Measurements from ENCODE around the gene CDC5L. TPM values are rescaled to one million over a fixed set of nuclear protein-coding genes. Genes with fewer than 3 reads are reported as not detected.

The CDC5L gene
- total RNA-seq, 4 donors from 2014 or later: 12.3 to 19.2 (median 13.9) TPM

DNA sequence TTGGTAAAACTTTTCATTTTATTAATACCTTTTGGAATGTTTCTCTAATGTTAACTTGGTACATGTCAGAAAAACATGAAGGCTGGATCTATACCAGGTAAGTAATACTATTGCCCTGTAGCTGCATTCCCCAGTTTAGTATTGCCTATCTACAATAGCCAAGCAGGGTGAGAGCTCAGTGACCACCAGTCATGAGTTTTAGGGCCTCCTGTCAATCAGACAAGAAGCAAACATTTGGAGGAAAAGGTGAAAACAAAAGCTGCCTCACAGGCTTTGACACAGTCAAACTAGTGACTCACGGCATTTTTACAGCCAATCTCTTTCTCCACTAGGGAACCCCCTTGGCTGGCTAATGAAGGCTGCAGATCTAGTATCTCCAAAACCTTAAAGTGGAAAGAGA is 9.5 kb upstream of the CDC5L start:
- no peak for DNase-seq (ENCODE audit: low spot score in 2 of 2)
- TF ChIP-seq CTCF (IDR thresholded peaks at IDR 0.05): no peak
- TF ChIP-seq POLR2A (IDR thresholded peaks at IDR 0.05): no peak
- intact Hi-C loops (cut with DNase I; ENCODE audit: low total_unique reads): no loop called here
- WGBS, 2 donors: 58 to 96% methylated on average over 1 of the region's 1 CpG
- H3K4me3 ChIP-seq (ENCODE audit: low read depth, poor library complexity, severe bottlenecking): no peak overlapping the region

- no peak for TF ChIP-seq POLR2A (IDR thresholded peaks at IDR 0.05)
- TF ChIP-seq CTCF (IDR thresholded peaks at IDR 0.05): no peak
- peak in 1 of 2 donors; percentile 43 for DNase-seq (ENCODE audit: low spot score in 2 of 2)
- H3K4me3 ChIP-seq (ENCODE audit: low read depth, poor library complexity, severe bottlenecking): no peak overlapping the region
- intact Hi-C loops (cut with DNase I; ENCODE audit: low total_unique reads): no loop called here
- WGBS, 2 donors: 58 to 71% methylated on average over 2 of the region's 2 CpGs
These were observed 5.8 kb upstream of the CDC5L start for GRCh38 chr6:44381739-44382138.

DNA sequence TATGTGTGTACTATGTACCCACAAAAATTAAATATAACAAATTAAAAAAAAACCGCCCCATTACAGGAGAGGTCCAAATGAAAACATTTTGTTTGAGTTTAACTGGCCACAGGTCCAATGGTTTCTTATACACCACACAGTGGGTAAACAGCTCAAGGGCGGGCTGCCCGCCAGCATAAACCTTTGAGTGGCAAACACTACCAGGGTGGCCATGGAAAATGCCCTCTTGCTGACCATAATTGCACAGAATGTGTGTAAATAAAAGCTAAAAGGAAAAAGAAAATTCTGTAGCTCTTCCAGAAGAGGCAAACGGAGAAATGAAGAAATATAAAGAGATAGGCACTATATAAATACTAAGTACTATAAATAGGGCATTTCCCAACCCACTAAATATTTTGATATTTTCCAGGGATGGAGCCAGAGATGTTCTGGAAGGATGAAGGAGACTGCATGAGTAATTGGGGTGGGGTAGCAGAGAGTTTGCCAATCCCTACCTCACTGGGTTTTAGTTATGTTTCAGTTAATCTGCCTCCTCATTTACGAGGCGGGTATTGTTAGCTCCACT is 1.1 kb upstream of the CDC5L start:
- TF ChIP-seq CTCF (IDR thresholded peaks at IDR 0.05) (no peak), POLR2A (IDR thresholded peaks at IDR 0.05) (no peak)
- H3K4me3 ChIP-seq (ENCODE audit: low read depth, poor library complexity, severe bottlenecking): no peak overlapping the region
- intact Hi-C loops (cut with DNase I; ENCODE audit: low total_unique reads): no loop called here
- WGBS, 2 donors: 51% methylated on average over 6 of the region's 6 CpGs
- DNase-seq (ENCODE audit: low spot score in 2 of 2): peak in 1 of 2 donors; percentile 63

GRCh38 chr6:44386929-44387345 is 569 bp upstream of the CDC5L start:
- intact Hi-C loops (cut with DNase I; ENCODE audit: low total_unique reads): no loop called here
- WGBS, 2 donors: 5 to 9% methylated on average over 8 of the region's 8 CpGs
- DNase-seq (ENCODE audit: low spot score in 2 of 2): no peak
- TF ChIP-seq POLR2A (IDR thresholded peaks at IDR 0.05) (no peak), CTCF (IDR thresholded peaks at IDR 0.05) (no peak)
- peak overlapping the region; percentile 69 for H3K4me3 ChIP-seq (ENCODE audit: low read depth, poor library complexity, severe bottlenecking)

DNA sequence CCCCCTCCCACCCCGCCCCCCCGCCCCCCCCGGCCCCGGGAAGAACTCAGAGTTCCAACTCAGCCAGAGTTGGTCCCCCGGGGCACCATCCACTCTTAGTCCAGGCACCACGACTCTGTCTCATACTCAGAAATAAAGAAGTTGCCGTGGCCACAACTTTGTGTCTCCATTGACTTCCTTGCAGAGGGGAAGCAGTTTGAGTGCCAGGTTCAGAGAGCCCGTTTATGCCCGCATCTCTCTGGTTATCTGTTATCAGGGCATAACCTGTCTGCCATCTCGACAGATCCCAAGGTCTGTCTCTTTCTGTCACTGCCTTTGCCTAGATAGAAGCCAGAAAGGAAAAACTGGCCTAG is 605 bp downstream of the CDC5L start:
- TF ChIP-seq CTCF (IDR thresholded peaks at IDR 0.05) (no peak), POLR2A (IDR thresholded peaks at IDR 0.05) (no peak)
- no peak for DNase-seq (ENCODE audit: low spot score in 2 of 2)
- H3K4me3 ChIP-seq (ENCODE audit: low read depth, poor library complexity, severe bottlenecking): peak overlapping the region; percentile 25
- intact Hi-C loops (cut with DNase I; ENCODE audit: low total_unique reads): no loop called here
- 0% methylated on average over 5 to 8 of the region's 10 CpGs for whole genome bisulfite sequencing, 2 donors

DNA sequence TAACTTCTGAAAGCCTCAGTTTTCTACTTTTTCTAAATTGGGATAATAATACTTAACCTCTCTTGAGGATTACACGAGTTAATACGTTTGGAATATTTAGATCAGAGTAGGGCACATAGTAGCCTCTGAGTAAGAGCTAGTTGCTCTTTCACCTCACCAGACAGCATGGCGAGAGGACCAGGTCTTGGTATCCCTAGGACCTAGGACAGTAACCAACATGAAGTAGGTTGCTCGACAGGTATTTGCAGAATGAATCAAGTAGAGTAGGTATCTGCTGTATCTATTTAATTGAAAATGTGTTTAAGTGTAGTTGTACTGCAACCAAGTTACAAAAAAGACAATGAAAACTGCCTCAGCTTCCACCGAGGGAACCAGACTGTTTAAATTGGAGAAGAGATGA is 1.4 kb downstream of the CDC5L start:
- no peak overlapping the region for H3K4me3 ChIP-seq (ENCODE audit: low read depth, poor library complexity, severe bottlenecking)
- DNase-seq (ENCODE audit: low spot score in 2 of 2): no peak
- intact Hi-C loops (cut with DNase I; ENCODE audit: low total_unique reads): no loop called here
- TF ChIP-seq POLR2A (IDR thresholded peaks at IDR 0.05): no peak
- no peak for TF ChIP-seq CTCF (IDR thresholded peaks at IDR 0.05)
- WGBS, 2 donors: 48 to 60% methylated on average over 5 of the region's 5 CpGs

Measured in lower leg skin (tissue), 4 donors.